Fibroblast of peridontal ligament (primary cell): ENCODE results near the gene TCN1.
"Not testable (repeated sequence)": the region's sequence is repeated elsewhere in the genome, so short reads cannot be mapped to it uniquely, and the experiment has no call there.

ENCODE experiments used
- DNase-seq: peaks from one replicate; pipeline ENCODE4 v3.0.0-alpha.2; 2010; ENCODE audit errors: extremely low read depth

The TCN1 gene

DNA sequence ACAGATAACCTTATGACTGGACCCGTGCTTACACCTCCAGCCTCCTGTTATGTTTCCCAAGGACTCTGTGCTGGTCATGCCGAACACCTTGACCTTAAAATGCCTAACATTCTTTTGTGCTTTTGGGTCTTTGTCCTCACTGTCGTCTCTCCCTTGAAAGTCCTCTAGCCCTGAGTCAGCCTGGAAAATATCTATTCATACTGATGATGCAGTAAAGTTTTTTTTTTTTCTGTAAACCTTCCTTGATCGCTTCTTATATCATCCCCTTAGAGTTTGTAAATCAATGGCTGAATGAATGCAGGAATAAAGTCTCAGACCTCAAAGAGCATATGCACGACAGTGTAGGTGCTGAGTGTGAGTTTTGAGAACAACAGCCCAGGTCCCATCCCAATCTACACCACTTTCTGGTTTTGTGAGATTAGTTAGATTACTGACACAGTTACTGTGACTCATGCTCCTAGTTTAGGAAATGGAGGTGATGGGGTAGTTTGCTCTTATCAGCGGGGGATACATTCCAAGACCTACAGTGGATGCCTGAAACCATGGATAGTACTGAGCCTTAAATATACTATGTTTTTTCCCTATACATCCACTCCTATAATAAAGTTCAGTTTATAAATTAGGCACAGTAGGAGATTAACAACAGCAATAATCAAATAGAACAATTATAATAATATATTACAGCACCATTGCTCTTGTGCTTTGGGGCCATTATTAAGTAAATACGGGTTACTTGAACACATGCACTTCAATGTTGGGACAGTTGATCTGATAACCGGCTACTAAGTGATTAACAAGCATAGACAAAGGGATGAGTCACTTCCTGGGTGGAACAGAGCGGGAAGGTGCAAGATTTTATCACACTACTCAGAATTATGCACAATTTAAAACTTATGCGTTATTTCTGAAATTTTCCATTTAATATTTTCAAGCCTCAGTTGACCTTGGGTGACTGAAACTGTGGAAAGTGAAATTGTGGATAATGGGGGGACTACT is 8.6 kb downstream of the TCN1 start:
- no peak for DNase-seq

DNA sequence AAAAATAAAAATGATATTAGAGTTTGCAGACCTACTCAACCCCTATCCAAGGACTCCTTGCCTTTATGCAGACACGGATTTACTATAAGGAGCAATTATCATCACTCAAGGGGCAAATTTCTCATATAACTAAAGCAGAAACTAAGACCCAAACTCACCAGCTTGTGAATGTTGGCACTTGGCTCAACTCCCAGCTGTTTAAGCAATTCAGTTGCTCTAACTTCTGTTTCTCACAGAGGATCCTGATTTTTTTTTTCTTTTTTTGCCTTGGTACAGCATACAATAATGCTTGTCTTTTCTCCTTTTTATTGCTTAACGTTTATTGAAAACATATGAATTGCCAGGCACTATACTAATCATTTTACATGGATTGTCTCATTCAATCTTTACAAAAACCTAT is 11.4 kb downstream of the TCN1 start:
- no peak for DNase-seq

DNA sequence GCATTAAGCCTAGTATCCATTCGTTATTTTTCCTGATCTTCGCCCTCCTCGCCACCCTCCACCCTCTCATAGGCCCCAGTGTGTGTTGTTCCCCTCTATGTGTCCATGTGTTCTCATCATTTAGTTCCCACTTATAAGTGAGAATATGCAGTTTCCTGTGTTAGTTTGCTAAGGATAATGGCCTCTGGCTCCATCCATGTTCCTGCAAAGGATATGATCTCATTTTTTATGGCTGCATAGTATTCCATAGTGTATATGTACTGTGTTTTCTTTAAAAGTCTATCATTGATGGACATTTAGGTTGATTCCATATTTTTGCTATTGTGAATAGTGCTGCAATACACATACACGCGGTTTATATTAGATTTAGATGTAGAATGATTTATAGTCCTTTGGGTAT is 14.9 kb downstream of the TCN1 start:
- DNase-seq: not testable (repeated sequence)

DNA sequence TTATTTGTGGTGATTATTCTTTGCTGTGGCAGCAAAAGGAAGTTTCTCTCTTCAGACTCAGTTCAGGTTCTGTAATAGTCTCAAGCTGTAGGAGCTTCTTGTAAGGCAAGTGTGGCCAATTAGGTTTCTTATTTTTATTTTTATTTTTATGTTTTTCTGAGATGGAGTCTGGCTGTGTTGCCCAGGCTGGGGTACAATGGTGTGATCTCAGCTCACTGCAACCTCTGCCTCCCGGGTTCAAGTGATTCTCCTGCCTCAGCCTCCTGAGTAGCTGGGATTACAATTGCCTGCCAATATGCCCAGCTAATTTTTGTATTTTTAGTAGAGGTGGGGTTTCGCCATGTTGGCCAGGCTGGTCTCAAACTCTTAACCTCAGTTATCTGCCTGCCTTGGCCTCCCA is 16.7 kb downstream of the TCN1 start:
- not testable (repeated sequence) for DNase-seq

DNA sequence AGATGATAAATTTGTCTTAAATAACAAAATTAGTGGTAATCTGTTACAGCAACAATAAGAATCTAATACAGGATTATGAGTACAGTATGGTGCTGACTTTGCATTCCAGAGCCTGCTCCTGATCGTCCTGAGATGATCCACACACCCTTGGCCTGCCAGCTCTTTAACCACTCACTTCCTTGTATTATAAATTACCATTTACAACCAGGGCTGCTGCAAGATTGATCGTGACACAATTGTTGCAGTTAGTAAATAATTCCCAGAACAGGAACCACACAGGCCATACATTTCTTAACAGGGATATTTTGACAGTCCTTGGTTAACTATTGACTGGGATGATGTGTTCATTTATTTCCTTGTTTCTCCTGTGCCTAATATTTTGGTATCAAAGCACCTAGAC is 17.2 kb downstream of the TCN1 start:
- no peak for DNase-seq

DNA sequence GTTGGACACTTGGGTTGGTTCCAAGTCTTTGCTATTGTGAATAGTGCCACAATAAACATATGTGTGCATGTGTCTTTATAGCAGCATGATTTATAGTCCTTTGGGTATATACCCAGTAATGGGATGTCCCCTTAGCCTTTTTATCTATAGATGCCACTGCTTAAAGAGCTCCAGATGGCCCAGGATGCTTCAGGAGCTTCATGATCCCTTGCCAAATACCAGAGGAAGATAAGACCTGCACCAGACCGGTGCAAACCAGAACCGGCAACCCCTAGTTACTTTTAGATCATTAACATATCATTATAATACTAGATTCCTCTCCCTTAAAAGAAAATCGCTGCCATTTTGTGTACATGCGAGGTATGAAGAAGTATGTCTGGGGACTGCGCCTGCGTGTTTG is 17.8 kb downstream of the TCN1 start:
- not testable (repeated sequence) for DNase-seq

DNA sequence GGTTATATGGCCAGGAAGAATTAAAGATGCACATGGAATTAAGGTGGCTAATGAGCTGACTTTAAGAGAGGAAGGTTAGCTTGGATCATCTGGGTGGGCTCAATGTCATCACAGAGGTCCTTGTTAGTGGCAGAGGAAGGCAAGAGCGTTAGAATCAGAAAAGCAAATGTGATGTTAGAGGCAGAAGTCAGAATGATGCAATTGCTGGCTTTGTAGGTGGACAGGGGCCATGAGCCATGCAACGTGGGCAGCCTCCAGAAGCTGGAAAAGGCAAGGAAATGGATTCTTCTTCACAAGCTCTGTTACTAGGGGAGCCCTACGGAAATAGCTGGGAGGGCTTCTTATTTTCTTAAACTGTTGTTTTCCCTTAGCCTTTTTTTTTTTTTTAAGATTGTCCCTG is 18.7 kb downstream of the TCN1 start:
- DNase-seq: no peak

DNA sequence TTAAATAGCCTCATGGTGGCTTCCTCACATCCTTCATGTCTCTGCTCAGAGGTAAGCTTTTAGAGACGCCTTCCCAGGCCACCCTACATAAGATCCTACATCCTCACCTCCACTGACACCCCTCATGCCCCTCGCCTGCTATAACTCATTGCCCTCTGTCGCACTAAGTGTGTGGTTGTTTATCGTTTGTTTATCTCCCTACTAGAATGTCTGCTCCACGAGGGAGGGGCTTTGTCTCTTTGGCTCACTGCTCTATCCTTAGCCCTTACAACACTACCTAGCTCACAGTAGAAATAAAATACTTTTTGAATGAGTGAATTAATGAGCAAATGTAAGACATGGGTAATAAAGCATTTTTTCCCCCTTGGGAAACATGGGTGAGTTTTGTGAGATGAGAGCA is 19.7 kb downstream of the TCN1 start:
- no peak for DNase-seq

DNA sequence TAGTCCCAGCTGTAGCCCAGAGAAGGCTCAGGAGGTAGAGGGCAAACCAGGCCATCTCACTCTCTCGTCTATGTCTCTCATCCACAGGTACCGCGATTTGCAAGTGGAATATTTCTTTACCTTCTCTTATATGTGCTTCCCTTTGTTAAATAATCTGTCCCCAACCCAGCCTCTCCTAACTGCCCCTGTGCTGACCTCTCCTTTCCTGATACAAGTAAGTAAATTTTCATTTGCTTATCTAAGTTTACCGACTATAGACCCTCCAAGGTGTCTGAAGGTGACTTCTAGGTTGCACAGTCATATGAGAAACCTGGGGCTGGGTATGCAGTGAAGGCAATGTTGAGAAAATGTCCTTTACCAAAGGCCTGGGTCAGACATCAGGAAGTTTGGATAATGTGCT is 20.9 kb downstream of the TCN1 start, which contains the start of gene CBLIF:
Gene CBLIF, minus strand, starts transcription at position 101 of the 400 bp plus-strand sequence. Its CDS starts 46 bp downstream, at position 55.
- DNase-seq: no peak

DNA sequence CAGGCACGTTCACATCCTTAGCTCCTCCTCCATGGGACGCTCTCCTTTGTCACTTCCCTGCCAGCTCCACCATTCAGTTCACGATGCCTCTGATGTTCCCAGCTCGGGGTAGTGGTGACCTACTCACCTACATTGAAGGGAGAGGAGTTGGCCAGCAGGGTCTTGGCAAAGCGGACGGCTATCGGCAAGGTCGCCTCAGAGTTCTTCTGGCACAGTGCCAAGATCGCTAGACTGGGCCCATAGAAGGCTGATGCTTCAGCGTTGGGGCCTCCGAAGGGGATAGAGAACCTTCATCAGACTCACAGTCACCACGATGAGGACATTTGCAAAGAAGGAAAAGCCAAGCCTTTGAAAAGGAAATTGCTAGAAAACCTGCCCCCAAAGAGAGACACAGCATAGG is 24.0 kb downstream of the TCN1 start:
- DNase-seq: no peak

DNA sequence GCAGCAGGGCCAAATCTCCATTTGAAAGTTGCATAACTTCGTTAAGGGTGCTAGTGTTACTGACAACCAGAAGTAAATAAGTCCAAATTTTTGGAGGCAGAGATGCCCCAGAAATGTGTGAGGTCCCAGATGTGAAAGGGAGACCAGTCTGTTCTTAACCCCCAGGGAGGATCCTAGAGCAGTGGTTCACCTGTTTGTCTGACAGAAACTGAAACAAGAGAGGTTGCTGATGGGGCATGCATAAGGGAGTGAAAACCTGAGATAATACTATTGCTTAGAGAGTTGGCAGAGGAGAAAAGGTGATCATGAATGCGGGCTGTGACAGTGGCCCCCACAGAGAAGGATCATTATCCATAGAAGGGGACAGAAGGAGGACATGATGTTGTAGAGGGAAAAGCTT is 24.8 kb downstream of the TCN1 start:
- no peak for DNase-seq

DNA sequence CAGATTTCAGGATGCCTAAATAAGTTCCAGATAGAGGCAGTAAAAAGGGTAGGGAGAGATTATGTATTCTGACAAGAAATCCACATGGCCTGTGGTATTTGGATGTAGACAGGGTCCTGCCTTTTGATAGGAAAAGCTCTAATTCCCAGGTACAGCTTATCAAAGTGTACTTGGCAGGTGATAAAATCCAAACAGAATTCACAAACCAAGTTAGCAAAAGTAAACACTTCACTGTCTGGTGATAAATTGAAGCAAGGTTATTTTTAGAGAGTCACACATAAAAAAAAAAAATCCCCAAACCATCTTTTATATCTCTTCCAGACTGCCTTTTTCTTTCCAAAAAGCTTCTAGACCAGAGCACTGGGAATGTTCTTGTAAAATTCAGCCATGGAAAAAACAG is 26.7 kb downstream of the TCN1 start:
- DNase-seq: no peak

DNA sequence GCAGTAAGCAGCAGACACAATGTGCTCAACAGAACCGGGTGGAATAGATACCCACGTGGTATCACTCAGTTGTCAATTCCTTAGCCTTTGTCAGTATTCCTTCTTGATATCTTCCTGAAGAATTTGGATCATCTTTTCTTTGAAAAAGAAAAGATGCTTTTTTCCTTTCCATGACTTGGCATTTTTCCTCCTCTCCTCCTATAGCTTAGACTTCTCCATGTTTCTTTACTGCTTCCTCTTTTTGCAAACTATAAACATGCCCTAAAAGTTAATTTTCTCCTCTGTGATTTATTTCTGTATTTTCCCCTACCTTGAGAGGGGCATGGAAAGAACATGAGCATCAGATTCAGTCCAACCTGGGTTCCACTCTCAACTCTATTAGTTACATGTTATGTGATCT is 32.7 kb downstream of the TCN1 start:
- no peak for DNase-seq

DNA sequence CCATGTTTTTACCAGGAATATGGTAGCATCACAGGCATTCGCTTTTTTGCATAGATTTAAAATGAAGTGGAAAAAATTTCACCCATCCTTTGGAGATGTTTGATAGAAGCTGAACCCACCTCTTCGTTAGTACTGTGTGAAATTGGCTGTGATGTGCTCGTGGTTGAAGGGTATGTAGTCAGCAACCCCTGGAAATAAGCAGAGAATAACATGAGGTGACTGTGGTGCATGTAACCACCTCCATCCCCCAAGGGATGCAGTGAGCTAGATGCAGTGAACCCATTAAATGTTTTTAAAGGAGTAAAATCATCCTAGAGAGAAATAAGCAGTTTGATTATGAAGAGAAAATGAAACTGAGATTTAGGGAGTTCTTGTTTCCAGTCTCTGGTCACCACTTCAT is 36.9 kb downstream of the TCN1 start:
- DNase-seq: no peak

DNA sequence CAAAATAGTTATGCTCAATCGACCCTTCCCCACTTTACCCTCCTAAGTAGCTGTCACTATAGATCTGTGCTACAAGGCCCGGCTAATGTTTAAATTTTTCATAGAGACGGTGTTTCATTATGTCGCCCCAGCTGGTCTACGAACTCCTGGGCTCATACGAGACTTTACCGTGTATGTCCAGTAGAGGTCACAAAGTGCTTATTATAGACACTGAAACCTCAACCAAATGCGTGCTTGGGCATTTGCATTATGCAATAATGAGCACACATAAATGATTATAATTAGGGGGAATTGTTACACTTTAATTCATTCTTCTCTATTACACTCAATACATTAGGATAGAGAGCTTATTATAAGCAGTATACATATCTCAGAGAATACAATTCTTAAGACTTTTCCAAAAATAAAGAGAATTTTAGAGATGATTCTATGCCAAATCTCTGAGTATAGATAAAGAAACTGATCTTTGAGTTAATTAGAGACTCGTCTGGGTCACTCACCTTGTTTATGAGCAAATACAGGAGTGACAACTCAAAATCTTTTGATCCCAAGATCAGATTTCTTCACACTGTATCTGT is 43.2 kb downstream of the TCN1 start:
- DNase-seq: peak; percentile 62

DNA sequence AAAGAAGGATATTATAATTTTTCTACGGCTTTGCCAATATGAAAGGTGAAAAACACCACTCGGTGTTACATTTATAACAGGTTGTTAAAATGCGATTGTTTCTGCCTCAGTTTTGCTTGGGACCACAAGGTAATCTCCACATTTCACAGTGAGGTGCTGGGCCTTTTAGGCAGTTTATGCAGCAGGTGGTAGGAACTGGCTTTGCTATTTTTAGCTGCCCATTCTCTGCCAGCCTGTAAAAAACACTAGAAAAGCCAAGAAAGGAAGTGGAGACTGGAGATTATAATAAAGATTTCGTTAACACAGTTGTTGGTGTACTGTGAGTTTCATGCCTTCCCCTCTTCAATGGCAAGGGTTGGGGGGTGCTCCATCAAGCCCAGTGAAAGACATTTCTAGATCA is 47.7 kb downstream of the TCN1 start:
- no peak for DNase-seq

DNA sequence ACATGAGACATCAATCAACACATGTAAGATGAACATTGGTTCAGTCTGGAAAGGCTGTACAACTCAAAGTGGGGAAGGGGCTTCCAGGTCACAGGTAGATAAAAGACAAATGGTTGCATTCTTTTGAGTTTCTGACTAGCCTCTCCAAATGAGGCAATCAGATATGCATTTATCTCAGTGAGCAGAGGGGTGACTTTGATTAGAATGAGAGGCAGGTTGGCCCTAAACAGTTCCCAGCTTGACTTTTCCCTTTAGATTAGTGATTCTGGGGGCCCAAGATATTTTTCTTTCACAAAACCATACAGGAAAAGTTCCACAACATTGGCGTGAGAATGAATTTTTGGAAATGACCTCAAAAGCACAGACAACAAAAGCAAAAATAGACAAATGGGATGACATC is 49.9 kb downstream of the TCN1 start:
- not testable (repeated sequence) for DNase-seq

DNA sequence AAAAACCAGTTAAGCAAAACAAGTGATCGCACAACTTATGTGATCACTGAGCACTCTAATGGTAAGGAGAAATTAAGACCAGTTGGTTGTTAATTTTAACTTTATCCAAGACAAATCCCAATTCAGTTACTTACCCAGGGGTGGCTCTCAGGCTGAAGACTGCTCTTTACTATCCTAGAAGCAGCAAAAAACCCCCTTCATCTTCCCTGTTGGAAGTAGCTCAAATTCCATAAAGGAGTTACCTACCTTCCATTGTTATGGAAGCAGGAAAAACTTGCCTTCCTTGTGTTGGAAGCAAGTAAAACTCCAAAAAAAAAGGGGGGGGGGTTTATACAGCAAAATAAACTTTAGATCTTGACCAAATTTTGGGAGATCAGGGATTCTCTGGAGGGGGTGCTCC is 50.5 kb downstream of the TCN1 start:
- DNase-seq: no peak

DNA sequence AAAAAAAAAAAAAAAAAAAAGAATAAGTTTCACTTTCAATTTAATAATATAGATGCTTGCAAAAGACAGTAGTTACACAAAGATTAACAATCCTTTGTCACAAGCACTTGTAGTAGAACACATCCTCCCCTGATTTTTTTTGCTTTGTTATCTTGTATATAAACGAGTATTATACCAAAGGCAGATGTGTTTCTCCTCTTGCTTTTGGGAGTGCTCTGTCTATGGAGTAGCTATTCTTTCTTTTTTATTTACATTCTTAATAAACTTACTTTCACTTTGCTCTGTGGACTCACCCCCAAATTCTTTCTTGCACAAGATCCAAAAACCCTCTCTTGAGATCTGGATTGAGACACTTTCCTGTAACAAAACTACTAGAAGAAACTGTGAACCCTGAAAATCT is 52.3 kb downstream of the TCN1 start:
- DNase-seq: peak; percentile 17

DNA sequence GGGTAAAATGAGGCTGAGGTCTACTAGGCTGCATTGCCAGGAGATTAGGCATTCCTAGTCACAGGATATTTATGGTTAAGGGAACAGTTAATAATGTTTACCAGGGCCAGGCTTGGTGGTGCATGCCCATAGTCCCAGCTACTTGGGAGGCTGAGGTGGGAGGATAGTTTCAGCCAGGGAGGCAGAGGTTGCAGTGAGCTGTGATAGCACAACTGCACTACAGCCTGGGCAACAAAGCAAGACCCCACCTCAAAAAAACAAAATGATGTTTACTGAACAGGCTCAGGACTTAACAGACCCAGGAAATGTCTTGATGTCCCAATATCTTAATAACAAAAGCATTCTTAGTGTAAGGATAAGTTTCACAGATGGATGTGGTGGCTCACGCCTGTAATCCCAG is 52.9 kb downstream of the TCN1 start:
- no peak for DNase-seq

DNA sequence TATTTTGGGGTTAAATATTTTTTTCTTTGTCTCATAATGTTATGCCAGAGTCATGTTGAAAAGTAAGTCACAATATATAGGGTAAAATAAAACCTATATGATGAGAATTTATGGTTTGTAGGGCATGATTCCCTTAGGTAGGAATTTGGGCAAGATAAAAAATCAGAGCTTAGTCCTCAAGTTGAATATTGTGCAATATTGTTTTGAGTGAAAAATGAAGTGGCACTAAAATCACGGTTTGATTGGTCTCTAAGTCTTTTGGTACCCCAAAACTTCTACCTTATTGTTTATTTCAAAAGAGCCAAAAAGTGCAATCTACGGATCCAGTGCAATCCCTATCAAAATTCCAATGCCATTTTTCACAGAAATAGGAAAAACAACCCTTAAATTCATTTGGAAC is 54.1 kb downstream of the TCN1 start:
- no peak for DNase-seq

DNA sequence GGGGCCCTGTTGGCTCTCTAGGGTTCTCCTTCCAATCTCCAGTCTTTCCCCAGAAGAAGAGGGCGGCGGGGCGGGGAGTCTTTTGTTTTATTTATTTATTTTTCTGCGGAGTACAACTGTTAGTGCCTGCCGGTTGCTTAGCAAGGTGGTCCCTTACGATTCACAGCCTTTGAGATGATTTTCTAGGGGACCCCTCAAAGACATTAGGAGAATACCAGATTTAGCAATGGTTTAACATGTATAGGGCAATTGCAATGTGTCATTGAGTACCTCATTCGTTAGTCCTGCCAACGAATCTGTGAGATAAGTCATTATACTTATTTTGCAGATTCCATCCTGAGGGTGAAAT is 55.4 kb downstream of the TCN1 start:
- no peak for DNase-seq

DNA sequence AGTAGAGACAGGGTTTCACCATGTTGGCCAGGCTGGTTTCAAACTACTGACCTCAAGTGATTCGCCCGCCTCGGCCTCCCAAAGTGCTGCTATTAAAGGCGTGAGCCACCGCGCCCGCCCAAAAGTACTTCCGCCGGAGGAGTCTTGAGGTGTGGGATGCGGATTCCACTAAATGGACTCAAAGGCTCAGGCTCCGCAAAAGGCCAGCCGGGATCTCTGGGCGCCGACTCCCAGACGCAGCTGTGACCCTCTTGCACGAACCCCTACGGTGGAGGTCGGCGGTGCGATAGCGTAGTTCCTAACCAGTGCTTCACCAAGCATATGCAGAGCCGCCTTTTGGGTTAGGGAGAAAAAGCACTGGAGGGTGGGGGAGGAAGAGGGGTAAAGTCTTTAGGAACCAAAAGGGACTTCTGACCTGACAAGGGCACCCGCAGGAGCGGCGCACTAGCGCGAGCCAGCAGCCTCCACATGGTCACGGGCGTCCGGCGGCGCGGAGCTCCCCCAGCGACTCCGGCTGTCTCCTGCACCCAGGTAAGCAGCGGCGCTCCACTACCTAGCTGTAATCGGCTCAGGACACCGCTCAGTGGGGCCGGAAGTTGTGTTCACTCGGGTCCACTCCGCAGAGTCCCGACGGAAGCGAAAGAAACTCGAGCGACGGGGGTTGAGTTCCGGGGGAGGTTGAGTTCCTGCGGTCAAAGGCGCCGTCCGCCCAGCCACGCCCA is 55.9 kb downstream of the TCN1 start, which contains the start of gene MRPL16:
Gene MRPL16, minus strand, starts transcription at position 590 of the 722 bp plus-strand sequence. Its CDS starts 120 bp downstream, at position 470.
- peak; percentile 89 for DNase-seq
